ENCODE measurements around the gene CLMN.

The CLMN gene

GRCh38 chr14:95185767-95186392 lies 133.8 kb downstream of the CLMN start:
- H3K4me3 ChIP-seq (ENCODE audit: low read depth, low read length): no peak overlapping the region
- DNase-seq (ENCODE audit: low read depth): peak; percentile 14
- no peak for TF ChIP-seq CTCF (conservative IDR thresholded peaks at IDR 0.05; ENCODE audit: low read depth, low read length)

DNA sequence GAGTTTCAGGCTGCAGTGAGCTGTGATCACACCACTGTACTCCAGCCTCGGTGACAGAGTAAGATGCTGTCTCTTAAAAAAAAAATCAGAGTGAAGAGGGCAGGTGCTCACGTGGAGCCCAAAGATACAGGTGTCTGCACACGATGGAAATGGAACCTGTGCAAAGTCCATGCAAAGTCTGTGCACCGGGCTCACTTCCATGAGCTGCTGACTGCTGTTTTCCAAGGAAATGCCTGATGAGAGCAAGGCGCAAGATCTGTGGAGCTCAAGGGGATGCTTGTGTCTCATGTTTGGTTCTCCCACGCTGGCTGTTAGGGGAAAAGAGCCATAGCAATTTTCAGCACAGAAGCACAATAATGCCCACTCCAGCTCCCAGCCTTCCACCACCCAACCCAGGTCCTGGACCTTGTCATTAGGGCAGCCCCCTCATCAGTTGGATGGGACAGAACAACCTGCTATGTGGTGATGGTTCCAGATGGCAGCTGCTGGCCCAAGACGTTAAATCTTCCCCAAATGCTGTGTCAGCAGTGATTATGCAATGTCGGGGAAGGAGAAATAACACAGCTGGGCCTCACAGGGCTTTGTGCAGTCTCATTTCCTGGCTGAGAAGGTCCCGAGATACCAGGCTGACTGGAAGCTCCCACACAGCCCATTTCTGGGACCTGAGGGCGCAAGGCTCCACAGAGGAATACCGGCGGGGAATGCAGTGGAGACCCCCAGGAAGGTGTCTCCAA lies 134.5 kb downstream of the CLMN start:
- TF ChIP-seq CTCF (conservative IDR thresholded peaks at IDR 0.05; ENCODE audit: low read depth, low read length): no peak
- H3K4me3 ChIP-seq (ENCODE audit: low read depth, low read length): no peak overlapping the region
- DNase-seq (ENCODE audit: low read depth): peak; percentile 77

- DNase-seq (ENCODE audit: low read depth): peak; percentile 56
- no peak for TF ChIP-seq CTCF (conservative IDR thresholded peaks at IDR 0.05; ENCODE audit: low read depth, low read length)
- H3K4me3 ChIP-seq (ENCODE audit: low read depth, low read length): no peak overlapping the region
Observed at GRCh38 chr14:95184413-95184790, 135.3 kb downstream of the CLMN start.

DNA sequence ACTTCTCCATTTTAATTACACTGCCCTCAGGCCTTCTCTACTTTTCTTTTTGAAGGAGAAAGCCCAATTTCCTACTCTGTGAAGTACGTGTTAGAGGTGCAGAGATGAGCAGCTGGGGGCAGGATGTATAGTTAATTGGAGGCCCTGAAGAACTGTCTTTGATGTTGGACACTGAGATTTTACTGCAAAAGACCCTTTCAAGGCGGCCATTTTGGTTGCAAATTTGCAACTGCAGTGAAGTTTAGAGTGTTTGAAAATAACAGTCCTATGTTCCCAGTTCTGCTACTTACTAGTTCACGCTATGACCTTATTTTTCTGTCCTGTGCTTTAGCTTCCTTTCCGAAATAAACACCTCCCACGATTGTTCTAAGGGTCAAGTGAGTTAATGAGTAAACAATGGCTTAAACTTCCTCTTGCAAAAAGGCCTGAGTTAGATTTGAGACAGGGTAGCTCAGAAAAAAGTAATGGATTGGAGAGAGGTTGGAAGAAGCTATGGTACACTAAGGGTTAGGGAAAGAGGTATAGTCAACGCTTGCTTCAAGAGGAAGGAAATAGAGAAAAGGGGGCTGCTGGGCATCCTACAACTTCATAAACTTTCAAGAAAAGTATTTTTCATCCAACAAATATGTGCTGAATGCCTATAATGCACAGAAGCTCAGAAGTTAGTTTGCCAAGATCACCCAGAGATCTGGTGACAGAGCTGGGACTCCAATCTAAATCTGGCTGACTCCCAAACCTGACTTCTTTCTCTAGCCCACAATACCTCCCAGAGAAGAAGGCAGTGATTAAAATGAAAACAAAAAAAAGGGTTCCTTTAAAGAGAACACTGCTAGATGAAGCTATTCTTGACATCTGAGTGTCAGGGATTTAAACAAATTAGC lies 135.9 kb downstream of the CLMN start:
- DNase-seq (ENCODE audit: low read depth): peak; percentile 54
- no peak overlapping the region for H3K4me3 ChIP-seq (ENCODE audit: low read depth, low read length)
- TF ChIP-seq CTCF (conservative IDR thresholded peaks at IDR 0.05; ENCODE audit: low read depth, low read length): no peak

DNA sequence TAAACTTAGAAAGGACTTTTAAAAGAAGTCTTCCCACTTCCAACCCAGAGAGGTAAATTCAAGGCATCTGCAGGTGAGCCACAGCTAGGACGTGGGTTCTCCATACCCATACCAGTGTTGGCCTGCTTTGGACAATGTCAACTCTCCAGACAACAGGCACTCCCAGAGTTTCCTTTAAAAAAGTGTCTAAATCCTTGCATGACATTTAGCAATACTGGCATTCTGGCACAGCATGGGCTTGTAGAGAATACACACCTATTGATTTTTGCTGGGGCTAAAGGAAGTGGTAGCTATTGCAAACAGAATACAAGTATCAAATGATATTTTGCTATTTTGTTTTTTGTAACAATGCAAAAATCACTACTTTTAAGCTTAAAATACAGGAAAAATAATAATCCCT lies 136.6 kb downstream of the CLMN start:
- no peak for TF ChIP-seq CTCF (conservative IDR thresholded peaks at IDR 0.05; ENCODE audit: low read depth, low read length)
- no peak for DNase-seq (ENCODE audit: low read depth)
- no peak overlapping the region for H3K4me3 ChIP-seq (ENCODE audit: low read depth, low read length)

DNA sequence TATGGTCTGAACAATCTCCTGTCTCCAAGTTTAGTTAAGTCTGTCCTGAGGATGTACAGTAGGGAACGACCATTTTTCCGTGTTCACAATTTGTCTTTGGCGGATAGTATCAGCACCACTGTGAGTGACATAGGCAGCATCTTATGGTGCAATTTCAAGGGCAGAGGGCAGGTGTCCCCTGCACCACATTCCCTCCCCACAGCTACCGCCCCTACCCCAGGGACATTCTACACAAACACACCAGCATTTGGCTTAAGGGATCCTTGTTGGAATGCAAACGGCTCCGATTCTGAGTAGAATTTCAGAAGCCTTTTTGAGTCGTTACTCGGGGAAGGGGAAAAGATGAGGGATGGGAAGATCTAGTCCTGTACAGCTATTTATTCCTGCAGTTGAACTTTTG lies 137.3 kb downstream of the CLMN start:
- no peak for TF ChIP-seq CTCF (conservative IDR thresholded peaks at IDR 0.05; ENCODE audit: low read depth, low read length)
- H3K4me3 ChIP-seq (ENCODE audit: low read depth, low read length): no peak overlapping the region
- no peak for DNase-seq (ENCODE audit: low read depth)

Data from choroid plexus epithelial cell (primary cell).